Measurements from ENCODE around the gene ZNF341.
"Not testable (repeated sequence)": the region's sequence is repeated elsewhere in the genome, so short reads cannot be mapped to it uniquely, and the experiment has no call there.

Gene ZNF341

DNA sequence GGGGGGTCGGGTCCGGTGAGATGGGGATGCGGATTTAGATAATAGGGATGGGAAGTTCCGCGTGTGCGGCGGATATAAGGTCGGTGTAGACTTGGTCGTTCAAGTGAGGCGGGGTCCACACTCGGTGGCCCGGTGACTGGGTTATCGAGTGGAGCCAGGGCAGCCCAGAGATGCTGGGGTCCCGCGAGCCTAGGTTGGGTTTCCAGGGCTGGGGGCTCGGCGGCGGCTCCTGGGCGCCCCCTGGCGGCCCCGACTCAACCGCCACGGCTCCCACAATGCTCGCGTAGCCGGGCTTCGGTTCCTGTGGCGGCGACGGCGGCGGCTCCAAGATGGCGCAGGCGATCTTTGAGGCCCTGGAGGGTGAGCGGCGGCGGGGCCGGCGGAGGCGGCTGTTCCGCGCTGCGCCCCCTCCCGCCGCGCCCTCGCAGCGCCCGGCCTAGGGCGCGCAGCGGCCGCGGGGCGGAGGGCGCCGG is at the start of gene ZNF341:
Gene ZNF341 (plus strand): TSS at position 304 of the 473 bp plus-strand sequence. CDS start 26 bp downstream, at position 330.
- peak; percentile 76 for DNase-seq (ENCODE audit: low read depth)

DNA sequence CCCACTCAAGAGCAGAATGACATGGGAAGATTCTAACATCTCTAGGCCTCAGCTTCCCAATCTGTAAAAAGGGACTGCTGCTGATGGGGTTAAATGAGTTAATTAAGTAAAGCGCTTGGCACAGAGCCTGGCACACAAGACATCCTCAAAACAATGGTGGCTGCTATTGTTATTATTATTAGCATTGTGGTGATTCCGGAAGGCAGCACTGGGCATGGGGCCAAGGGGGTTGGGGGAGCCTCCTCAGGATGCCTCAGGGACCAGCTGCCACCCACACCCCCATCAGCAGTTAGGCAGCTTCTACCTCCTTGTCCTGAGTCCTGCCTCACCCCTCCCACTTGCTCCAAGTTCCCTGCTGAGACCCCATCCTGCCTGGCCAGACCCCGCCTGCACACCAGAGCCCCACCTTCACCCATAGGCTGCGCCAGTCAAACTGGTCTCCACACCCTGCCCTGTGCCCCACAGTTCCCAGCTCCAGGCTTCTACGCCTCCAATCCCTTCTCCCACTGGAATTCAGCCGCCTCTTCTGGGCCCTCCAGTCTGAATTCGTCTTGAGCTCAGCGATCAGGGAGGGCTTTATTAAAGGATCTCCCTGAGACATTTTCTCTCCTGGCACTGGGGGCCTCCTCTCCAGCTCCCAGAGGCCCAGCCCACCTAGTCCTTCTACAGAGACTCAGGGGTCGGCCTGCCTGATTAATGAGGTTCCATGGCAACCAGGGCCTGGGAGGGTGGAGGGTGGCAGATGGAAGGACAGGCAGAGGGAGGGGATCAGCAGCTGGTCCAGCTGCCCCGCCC is 47.1 kb upstream of the ZNF341 start:
- no peak for DNase-seq (ENCODE audit: low read depth)

DNA sequence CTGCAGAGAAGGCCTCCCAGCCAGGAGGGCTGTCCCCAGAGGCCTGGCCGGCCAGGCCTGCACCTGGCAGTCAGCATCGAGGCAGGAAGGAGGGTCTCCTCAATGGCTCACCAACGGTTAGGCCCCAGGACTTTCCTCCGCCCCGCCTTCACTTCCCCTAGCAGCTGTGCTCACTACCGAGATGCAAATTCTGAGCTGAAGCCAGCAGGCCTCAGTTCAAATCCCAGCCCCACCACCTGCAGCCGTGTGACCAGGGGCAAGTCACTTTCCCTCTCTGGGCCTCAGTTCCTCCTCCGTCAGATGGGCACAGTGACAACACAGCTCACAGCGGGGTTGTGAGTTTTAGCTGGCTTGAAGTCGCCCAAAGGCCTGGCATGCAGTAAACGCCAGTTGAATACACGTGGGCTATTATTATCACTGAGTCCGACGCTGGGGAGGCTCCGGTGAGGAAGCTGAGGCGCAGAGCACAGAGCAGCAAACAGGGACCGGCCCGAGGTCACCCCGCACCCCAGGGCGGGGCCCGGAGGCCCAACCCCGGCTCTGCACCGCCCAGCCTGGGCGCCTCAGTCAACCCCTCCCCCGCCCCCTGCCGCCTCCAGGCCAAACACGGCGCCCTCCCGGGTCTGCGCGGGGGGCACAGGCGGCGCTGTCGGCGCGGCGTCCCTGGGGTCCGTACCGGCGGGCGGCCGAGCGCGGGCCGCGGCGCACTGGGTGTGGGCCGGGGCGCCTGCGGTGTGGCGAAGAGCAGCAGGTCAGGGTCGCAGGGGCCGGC is 46.3 kb upstream of the ZNF341 start:
- no peak for DNase-seq (ENCODE audit: low read depth)

DNA sequence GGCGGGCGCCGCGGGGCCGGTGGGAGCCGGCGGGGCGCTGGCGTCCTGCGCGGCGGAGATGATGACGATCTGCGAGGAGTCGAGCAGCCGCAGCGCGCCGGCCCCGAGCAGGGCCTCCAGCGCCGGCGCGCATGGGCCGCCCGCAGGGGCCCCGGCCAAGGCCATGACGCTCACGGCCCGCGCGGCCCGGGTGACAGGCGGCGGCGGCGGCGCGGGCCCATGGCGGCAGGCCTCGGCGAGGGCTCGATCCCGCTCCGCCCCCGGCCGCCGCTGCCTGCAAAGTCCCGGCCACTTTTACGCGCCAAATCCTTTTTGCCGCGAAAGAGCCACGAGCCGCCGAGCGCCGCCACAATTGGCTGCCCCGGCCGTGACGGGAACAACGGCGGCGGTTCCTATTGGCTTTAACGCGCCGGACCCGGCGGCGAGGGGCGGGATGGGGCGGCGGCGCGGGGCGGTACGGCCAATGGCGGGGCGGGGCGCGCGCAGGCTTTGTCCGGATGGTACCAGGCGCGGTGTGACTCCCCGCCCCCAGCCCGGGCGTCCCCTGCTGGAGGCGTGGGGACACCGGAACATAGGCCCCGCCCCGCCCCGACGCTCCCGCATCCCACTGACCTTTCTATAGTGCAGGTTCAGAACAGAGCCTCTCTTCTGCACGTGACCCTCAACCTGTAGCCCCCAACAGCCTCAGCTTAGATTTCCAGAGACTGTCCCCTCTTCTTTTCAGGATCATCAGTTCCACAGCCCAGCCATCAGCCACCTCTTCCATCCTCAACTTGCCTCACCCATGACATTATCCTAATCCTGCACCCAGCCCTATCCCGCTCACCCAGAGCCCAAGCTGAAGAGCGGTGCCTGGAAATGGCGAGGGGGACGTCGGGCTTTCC is 45.5 kb upstream of the ZNF341 start, which contains the start of gene E2F1:
Gene E2F1 (minus strand): TSS at position 286 of the 884 bp plus-strand sequence. CDS start 121 bp downstream, at position 165.
- peak; percentile 89 for DNase-seq (ENCODE audit: low read depth)

DNA sequence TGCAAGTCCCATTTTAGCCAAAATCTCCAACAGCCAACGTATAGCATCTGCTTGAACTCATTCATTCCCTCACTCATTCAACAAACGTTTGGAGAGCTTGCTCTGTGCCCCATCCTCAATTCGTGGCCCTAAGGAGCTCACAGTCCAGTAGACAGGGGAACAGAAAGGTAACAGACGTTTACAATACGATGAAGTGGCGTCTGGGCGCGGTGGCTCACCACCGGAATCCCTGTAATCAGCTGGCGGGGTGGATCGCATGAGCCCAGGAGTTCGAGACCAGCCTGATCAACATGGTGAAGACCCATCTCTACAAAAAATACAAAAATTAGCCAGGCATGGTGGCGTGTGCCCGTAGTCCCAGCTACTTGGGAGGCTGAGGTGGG is 44.8 kb upstream of the ZNF341 start:
- no peak for DNase-seq (ENCODE audit: low read depth)

DNA sequence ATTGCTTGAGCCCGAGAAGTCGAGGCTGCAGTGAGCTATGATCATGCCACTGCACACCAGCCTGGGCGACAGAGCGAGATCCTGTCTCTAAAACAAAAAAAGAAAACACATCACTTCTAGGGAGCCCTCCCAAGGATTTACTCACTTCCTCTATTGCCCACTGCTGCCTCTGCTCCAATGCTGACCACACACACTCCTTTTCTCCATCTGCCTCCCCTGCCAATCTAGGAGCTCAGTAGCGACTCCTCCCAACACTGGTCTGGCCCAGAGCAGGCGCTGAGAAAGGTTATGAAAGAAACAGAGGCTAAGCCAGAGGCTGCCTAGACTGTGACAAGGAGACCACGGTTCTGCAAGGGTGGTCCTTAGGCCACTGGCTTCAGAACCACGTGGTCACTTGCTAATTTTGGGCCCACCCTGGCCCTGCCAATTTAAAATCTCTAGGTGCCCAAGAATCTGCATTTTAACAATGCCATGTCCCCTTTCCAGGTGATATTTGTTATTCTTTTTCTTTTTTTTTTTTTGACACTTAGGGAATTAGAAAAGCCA is 44.4 kb upstream of the ZNF341 start:
- no peak for DNase-seq (ENCODE audit: low read depth)

DNA sequence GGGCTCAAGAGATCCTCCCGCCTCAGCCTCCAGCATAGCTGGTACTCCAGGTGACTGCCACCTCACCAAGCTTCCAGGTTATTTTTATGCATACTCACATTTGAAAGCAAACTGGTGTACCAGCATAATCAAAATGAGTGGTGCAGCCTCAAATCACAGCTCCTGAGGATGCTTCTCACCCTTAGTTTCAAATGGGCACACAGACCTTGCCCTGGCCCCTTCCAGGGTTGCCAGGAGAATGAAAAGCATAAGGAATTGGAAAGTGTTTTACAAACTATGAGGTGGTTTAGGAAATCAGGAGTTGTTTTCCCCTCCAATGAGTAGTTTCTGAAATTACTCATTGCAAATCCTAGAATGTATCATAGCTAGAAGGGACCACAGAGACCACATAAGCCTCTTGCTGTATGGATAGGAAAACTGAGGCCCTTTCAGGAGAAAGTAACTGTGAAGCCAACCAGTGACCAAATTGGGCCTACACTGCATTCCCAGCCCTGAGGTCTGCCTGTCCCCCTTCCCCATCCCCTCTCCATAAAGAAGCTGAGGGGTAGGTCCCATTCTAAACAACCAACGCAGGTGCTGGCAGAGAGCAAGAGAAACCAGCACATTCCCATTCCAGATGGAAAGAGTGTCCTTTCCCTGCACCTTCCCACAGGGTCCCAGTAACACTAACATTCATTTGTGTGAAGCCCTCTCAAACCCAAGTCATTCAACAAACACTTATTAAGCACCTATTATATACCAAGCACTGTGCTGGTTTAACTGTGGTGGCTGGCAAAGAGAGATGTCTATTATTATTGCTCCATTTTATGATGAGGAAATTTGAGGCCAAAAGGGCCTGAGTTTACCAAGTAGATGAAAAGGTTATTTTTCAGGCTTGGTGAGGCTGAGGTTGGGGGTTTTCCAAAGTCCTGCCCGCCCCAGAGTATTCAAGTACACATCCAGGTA is 43.5 kb upstream of the ZNF341 start:
- no peak for DNase-seq (ENCODE audit: low read depth)

DNA sequence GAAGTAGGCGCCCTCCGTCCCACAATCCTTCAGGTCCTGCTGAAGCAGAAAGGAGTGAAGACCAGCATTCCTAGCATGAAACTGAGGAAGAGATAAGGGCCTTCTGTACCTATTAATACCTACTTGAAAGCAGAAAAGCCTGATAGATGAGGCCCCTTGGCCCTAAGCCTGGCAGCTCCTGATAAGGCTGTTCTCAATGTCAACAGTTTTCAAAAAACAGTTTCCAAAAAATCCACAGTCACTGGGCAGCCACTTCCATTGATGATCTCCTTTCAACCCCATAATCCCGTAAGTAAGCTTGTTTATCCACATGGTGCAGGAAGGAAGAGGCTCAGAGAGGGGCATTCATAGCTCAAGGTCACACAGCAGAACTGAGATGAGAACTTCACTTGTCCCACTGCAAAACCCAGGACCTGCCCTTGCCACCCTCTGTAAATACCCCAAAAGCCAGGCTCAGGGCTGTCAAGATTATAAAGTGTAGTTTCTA is 42.8 kb upstream of the ZNF341 start:
- no peak for DNase-seq (ENCODE audit: low read depth)

DNA sequence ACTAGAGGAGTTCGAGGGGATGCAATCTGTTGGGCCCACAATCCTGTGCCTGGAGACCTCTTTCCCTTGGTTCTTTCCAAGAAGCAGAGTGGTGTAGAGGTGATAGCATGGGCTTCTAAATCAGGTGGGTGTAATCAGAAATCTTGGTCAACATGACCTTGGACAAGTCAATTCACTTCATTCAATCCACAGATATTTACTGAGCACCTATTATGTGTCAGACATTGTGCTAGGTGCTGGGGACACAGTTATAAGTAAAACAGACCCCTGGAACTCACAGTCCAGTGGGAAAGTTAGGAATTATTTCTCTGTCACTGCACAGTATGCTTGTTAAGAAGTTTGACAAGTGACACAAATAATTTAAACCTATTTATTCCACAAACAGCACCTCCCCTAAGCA is 42.3 kb upstream of the ZNF341 start:
- no peak for DNase-seq (ENCODE audit: low read depth)

DNA sequence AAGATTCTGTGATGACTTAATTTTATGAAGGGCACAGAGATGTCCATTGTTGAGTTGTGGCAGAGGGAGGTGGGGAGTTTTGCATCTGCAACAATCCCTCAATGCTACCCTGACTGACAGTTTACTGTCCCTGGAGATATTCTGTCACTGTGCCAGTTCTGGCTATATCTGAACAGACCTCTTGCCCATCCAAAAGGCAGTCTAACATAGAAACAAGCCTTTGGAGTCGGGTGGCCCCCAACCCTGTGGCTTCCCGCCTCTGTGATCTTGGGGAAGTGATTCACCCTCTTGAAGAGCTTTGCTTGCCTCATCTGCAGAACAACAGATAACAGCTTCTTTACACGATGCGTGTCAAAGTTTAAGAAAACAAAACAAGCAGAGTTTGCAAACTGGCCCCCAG is 41.8 kb upstream of the ZNF341 start:
- peak; percentile 33 for DNase-seq (ENCODE audit: low read depth)

DNA sequence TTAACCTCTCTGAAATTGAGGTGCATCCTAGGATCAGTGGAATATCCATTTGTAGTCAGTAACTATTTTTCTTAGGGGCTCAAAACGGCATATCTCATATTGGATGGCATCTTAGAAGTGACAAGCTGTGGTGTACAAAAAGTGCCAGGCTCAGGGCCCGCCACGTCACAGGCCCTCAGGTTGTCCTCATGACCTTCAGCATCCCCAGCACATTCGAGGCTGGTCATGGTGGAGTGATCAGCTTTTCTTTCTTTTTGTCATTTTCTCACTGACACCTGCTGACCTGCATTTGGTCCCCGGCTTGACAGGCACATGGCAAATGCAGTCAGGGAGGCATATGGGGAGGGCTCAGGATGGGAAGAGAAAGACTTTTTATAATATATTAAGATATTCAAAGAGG is 38.5 kb upstream of the ZNF341 start:
- DNase-seq (ENCODE audit: low read depth), result no peak

DNA sequence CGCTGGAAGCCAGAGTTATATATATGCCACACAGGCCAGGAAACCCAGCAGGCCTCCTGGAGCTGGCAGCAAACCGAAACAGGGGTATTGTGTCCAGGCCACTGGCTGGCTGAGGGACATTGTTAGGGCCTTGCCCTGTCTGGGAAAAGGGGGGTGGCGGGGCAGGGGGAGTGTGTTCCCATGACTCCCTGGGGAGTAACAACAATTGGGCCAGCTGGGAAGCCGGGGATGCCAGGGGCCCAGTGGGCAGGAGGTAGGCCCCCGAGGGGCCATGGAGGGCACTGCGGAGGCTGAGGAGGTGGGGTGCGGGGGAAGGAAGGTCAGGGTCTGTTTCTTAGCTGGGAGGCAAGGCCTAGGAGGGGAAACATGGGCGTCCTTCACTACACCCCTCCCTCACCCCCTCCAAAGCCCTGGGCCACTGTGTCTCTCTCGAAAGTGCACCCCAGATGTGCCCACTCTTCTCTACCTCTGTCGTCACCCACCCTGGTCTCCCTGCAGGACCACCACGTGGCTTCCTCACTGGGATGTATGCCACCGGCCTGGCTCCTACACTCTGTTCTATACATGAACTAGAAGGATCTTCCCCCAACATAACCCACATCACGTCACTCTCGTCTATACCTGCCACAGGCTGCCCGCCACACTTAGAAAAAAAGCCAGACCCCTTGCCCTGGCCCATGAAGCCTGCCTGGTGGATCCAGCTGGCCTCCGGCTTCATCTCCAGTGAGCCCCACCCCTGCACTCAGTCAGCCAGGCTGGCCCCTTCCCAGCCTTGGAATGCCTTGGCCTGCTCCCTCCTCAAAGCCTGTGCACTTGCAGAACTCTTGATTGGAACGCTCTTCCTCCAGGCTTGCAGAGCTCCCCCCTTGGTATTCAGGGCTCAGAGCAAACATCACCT is 37.8 kb upstream of the ZNF341 start:
- DNase-seq (ENCODE audit: low read depth), result no peak

DNA sequence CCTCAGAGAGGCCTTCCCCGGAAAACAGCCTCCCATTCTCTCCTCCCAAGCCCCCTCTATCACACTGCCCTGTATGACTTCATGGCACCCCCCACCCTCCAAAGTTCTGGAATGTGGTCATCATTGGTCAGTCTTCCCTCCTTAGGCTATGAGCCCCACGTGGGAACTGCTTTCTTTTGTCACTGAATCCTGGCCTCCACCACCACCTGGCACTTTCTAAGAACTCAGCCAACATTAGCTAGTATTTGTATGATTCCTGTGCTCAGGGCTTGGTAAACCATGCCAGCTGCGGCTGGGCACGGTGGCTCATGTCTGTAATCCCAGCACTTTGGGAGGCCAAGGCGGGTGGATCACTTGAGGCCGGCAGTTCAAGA is 37.2 kb upstream of the ZNF341 start:
- no peak for DNase-seq (ENCODE audit: low read depth)

DNA sequence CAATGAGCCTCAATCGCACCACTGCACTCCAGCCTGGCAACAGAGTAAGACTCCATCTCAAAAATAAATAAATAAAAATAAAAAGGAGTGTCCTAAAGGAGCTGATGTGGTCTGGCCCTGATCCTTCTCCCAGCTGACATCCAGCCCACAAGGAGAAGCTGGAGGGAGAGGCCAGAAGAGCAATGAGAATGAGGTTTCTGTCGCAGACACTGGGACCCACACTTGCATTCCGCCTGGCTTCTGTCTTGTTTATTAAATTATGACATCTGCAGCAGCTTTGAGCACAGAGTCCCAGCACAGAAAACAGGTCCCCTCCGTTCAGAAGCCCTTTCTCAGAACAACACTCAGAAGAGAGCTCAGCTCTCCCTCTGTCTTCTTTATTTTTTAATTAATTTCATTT is 35.3 kb upstream of the ZNF341 start:
- no peak for DNase-seq (ENCODE audit: low read depth)

DNA sequence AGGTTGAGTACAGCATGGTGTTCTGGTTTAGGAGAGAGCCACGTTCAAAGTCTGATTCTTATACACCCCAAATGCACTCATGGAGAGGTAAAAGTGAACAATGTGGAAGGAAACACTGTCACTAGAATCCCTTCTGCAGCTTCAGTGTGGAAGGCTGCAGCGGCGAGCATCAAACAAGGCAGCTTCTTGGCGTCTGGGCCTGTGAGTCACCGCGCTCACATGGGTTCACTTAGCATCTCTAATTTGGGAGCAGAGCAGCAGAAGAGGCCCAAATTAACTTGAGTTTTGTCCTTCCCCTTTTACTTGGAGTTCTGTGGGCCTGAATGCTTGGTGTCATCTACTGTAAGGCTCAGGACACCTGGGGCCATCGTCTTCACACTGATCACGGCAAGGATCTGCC is 34.7 kb upstream of the ZNF341 start:
- DNase-seq (ENCODE audit: low read depth), result no peak

DNA sequence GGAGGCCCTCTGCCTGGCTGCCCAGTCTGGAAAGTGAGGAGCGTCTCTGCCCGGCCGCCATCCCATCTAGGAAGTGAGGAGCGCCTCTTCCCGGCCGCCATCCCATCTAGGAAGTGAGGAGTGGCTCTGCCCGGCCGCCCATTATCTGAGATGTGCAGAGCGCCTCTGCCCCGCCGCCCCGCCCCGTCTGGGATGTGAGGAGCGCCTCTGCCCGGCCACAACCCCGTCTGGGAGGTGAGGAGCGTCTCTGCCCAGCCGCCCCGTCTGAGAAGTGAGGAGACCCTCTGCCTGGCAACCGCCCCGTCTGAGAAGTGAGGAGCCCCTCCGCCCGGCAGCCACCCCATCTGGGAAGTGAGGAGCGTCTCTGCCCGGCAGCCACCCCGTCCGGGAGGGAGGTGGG is 32.8 kb upstream of the ZNF341 start:
- not testable (repeated sequence) for DNase-seq (ENCODE audit: low read depth)

DNA sequence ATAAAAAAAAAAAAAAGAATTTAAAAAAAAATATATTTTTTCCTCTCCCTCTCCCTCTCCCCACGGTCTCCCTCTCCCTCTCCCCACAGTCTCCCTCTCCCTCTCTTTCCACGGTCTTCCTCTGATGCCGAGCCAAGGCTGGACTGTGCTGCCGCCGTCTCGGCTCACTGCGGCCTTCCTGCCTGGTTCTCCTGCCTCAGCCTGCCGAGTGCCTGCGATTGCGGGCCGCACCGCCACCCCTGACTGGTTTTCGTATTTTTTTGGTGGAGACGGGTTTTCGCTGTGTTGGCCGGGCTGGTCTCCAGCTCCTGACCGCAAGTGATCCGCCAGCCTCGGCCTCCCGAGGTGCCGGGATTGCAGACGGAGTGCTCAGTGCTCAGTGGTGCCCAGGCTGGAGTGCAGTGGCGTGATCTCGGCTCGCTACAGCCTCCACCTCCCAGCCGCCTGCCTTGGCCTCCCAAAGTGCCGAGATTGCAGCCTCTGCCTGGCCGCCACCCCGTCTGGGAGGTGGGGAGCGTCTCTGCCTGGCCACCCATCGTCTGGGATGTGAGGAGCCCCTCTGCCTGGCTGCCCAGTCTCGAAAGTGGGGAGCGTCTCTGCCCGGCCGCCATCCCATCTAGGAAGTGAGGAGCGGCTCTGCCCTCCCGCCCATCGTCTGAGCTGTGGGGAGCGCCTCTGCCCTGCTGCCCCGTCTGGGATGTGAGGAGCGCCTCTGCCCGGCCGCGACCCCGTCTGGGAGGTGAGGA is 30.9 kb upstream of the ZNF341 start:
- DNase-seq (ENCODE audit: low read depth), result not testable (repeated sequence)

DNA sequence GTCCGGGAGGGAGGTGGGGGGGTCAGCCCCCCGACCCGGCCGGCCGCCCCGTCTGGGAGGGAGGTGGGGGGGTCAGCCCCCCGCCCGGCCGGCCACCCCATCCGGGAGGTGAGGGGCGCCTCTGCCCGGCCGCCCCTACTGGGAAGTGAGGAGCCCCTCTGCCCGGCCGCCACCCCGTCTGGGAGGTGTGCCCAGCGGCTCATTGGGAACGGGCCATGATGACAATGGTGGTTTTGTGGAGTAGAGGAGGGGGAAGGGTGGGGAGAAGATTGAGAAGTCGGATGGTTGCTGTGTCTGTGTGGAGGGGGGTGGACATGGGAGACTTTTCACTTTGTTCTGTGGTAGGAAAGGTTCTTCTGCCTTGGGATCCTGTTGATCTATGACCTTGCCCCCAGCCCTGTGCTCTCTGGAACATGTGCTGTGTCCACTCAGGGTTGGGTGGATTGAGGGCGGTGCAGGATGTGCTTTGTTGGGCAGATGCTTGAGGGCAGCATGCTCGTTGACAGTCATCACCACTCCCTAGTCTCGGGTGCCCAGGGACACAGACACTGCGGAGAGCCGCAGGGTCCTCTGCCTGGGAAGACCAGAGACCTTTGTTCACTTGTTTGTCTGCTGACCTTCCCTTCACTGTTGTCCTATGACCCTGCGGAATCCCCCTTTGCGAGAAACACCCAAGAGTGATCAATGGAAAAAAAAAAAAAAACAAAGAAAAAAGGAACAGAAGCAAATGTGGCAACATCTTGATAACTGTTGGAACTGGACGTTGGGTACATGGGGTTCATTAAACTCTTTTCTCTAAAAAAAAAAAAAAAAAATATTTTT is 30.0 kb upstream of the ZNF341 start:
- DNase-seq (ENCODE audit: low read depth), result no peak
